ENCODE results near the gene PRR18. TPM values are rescaled to one million over a fixed set of nuclear protein-coding genes. Genes with fewer than 3 reads are reported as not detected.

PRR18 gene
- total RNA-seq, 1 experiment from 2014 or later = 0.17 TPM

- Histone ChIP-seq H3K9me3 (ENCODE audit: low read depth, low read length, poor library complexity, severe bottlenecking) (no peaks in the 10 kb centered on the region), H3K27me3 (replicated peaks; ENCODE audit: insufficient read depth, low read depth, low read length, poor library complexity) (no peaks in the 10 kb centered on the region), H3K4me1 (ENCODE audit: insufficient read depth, low read length, poor library complexity, severe bottlenecking) (peaks cover 5% of the 10 kb centered on the region), H3K36me3 (ENCODE audit: insufficient read depth, low read length, poor library complexity, severe bottlenecking) (peaks cover 14% of the 10 kb centered on the region), H3K4me3 (ENCODE audit: low read depth, low read length, poor library complexity, severe bottlenecking) (no peak overlapping the region), H3K27ac (ENCODE audit: low read depth, low read length, poor library complexity, severe bottlenecking) (no peak overlapping the region)
- ChIA-PET CTCF (no interaction called here), POLR2A (ENCODE audit: low non-redundant PET) (no interaction called here)
- no peak for DNase-seq (ENCODE audit: low spot score)
- BruUV-seq (replicated peaks) = no TSS peak
- TF ChIP-seq EZH2 (IDR thresholded peaks at IDR 0.05; ENCODE audit: borderline replicate concordance, low read depth, low read length, poor library complexity, severe bottlenecking) = no peak
- no peak for TF ChIP-seq CTCF (conservative IDR thresholded peaks at IDR 0.05; ENCODE audit: low read depth, low read length)
- intact Hi-C loops (cut with micrococcal nuclease; ENCODE audit: unreplicated experiment) = no loop called here
Measured at GRCh38 chr6:166338854-166339253, 30.7 kb upstream of the PRR18 start.

- no peaks in the 10 kb centered on the region for H3K9me3 ChIP-seq (ENCODE audit: low read depth, low read length, poor library complexity, severe bottlenecking)
- no peak overlapping the region for H3K27ac ChIP-seq (ENCODE audit: low read depth, low read length, poor library complexity, severe bottlenecking)
- no peak for DNase-seq (ENCODE audit: low spot score)
- H3K36me3 ChIP-seq (ENCODE audit: insufficient read depth, low read length, poor library complexity, severe bottlenecking) = peaks cover 14% of the 10 kb centered on the region
- no peak overlapping the region for H3K4me3 ChIP-seq (ENCODE audit: low read depth, low read length, poor library complexity, severe bottlenecking)
- BruUV-seq (replicated peaks) = no TSS peak
- H3K27me3 ChIP-seq (replicated peaks; ENCODE audit: insufficient read depth, low read depth, low read length, poor library complexity) = no peaks in the 10 kb centered on the region
- intact Hi-C loops (cut with micrococcal nuclease; ENCODE audit: unreplicated experiment) = no loop called here
- H3K4me1 ChIP-seq (ENCODE audit: insufficient read depth, low read length, poor library complexity, severe bottlenecking) = peaks cover 5% of the 10 kb centered on the region
- TF ChIP-seq EZH2 (IDR thresholded peaks at IDR 0.05; ENCODE audit: borderline replicate concordance, low read depth, low read length, poor library complexity, severe bottlenecking) (no peak), CTCF (conservative IDR thresholded peaks at IDR 0.05; ENCODE audit: low read depth, low read length) (no peak)
- CTCF ChIA-PET = no interaction called here
- POLR2A ChIA-PET (ENCODE audit: low non-redundant PET) = no interaction called here
Measured at GRCh38 chr6:166336847-166337246, 28.7 kb upstream of the PRR18 start.

- ChIA-PET CTCF (no interaction called here), POLR2A (ENCODE audit: low non-redundant PET) (no interaction called here)
- TF ChIP-seq EZH2 (IDR thresholded peaks at IDR 0.05; ENCODE audit: borderline replicate concordance, low read depth, low read length, poor library complexity, severe bottlenecking) (no peak), CTCF (conservative IDR thresholded peaks at IDR 0.05; ENCODE audit: low read depth, low read length) (no peak)
- BruUV-seq (replicated peaks) = no TSS peak
- H3K27ac ChIP-seq (ENCODE audit: low read depth, low read length, poor library complexity, severe bottlenecking) = no peak overlapping the region
- no peak for DNase-seq (ENCODE audit: low spot score)
- no peaks in the 10 kb centered on the region for H3K27me3 ChIP-seq (replicated peaks; ENCODE audit: insufficient read depth, low read depth, low read length, poor library complexity)
- no peaks in the 10 kb centered on the region for H3K4me1 ChIP-seq (ENCODE audit: insufficient read depth, low read length, poor library complexity, severe bottlenecking)
- H3K36me3 ChIP-seq (ENCODE audit: insufficient read depth, low read length, poor library complexity, severe bottlenecking) = peaks cover 14% of the 10 kb centered on the region
- no peak overlapping the region for H3K4me3 ChIP-seq (ENCODE audit: low read depth, low read length, poor library complexity, severe bottlenecking)
- intact Hi-C loops (cut with micrococcal nuclease; ENCODE audit: unreplicated experiment) = no loop called here
- no peaks in the 10 kb centered on the region for H3K9me3 ChIP-seq (ENCODE audit: low read depth, low read length, poor library complexity, severe bottlenecking)
Measured at GRCh38 chr6:166335378-166336302, 27.4 kb upstream of the PRR18 start.
